Tibial nerve (tissue), 4 donors: ENCODE data around the gene PCBD1. TPM values are rescaled to one million over a fixed set of nuclear protein-coding genes. Genes with fewer than 3 reads are reported as not detected.

Experiments used
- DNase-seq, 2 donors: peaks; one replicate each; pipeline ENCODE4 v3.0.0-alpha.2; 2019; ENCODE audit warnings: low spot score in 2 of 2
- H3K27ac ChIP-seq, 4 donors: fragments of 200-600 bp; sonication (generic) in 3 of 4; one replicate each; pipeline ENCODE4 v1.5.1; 2017 to 2019; ENCODE audit warnings: mild to moderate bottlenecking in 1 of 4
- H3K27me3 ChIP-seq, 2 donors: fragments of 200-600 bp; sonication (generic) in 1 of 2; one replicate each; pipeline versions ENCODE4 v1.5.1 to v1.6.0; 2017 to 2019
- H3K36me3 ChIP-seq, 3 donors: fragments of 200-600 bp; sonication (generic); one replicate each; pipeline ENCODE4 v1.5.1; 2018 to 2019
- H3K4me1 ChIP-seq, 4 donors: fragments of 200-600 bp; sonication (generic) in 3 of 4; one replicate each; pipeline ENCODE4 v1.5.1; 2017 to 2019
- H3K4me3 ChIP-seq, 4 donors: fragments of 200-600 bp; sonication (generic) in 3 of 4; one replicate each; pipeline ENCODE4 v1.5.1; 2017 to 2019; ENCODE audit warnings: mild to moderate bottlenecking in 1 of 4, moderate library complexity in 1 of 4
- H3K9me3 ChIP-seq, 4 donors: fragments of 200-600 bp; sonication (generic) in 3 of 4; one replicate each; pipeline ENCODE4 v1.5.1; 2017 to 2019
- CTCF ChIP-seq, 5 experiments: fragments of 200-600 bp in 3 of 5; fragments of 450-650 bp in 2 of 5; sonication (generic) in 3 of 5; IDR thresholded peaks; one replicate each; pipeline ENCODE4 v1.5.1; 2016 to 2019; ENCODE audit warnings: antibody characterized with exemption in 5 of 5, mild to moderate bottlenecking in 3 of 5, moderate library complexity in 2 of 5
- EP300 ChIP-seq, 2 donors: sonication (generic); formaldehyde crosslinking; IDR thresholded peaks; one replicate each; pipeline ENCODE4 v1.6.1; 2017; ENCODE audit warnings: antibody characterized with exemption in 2 of 2, mild to moderate bottlenecking in 1 of 2
- POLR2A ChIP-seq, 2 donors: fragments of 450-650 bp; IDR thresholded peaks; one replicate each; pipeline ENCODE4 v1.6.1; 2017; ENCODE audit warnings: antibody characterized with exemption in 2 of 2, mild to moderate bottlenecking in 2 of 2, moderate library complexity in 2 of 2
- WGBS, 2 donors: methylation state at CpG; one replicate each; pipeline ENCODE4 v1.1.5; 2018; 5-methylcytosine and 5-hydroxymethylcytosine counted together
- total RNA-seq, 4 donors: library from RNA; depleted of rRNA; stranded (reverse); fragments of >200 nt; gene quantifications; one replicate each; pipeline ENCODE4 v1.1.0, GENCODE V29; 2016

The PCBD1 gene
- total RNA-seq, 4 donors from 2014 or later: 32.2 to 57.7 (median 39.1) TPM

GRCh38 chr10:70927189-70927943, 39.0 kb upstream of the PCBD1 start:
- DNase-seq: no peak
- no peaks in the 10 kb centered on the region for H3K9me3 ChIP-seq
- H3K4me1 ChIP-seq: peaks cover 0 to 4% (median 0%) of the 10 kb centered on the region in 4 donors
- 66 to 79% methylated on average over 13 of the region's 13 CpGs for whole genome bisulfite sequencing, 2 donors
- TF ChIP-seq CTCF (IDR thresholded peaks at IDR 0.05) (no peak), EP300 (IDR thresholded peaks at IDR 0.05) (no peak), POLR2A (IDR thresholded peaks at IDR 0.05) (no peak)
- no peaks in the 10 kb centered on the region for H3K27me3 ChIP-seq
- H3K36me3 ChIP-seq: no peaks in the 10 kb centered on the region
- H3K27ac ChIP-seq: no peak overlapping the region
- no peak overlapping the region for H3K4me3 ChIP-seq

- 83 to 87% methylated on average over 18 of the region's 18 CpGs for WGBS, 2 donors
- no peak overlapping the region for H3K4me3 ChIP-seq
Measured at GRCh38 chr10:70926226-70927000, 38.0 kb upstream of the PCBD1 start.

GRCh38 chr10:70925377-70926225, 37.2 kb upstream of the PCBD1 start:
- Histone ChIP-seq H3K27me3 (no peaks in the 10 kb centered on the region), H3K27ac (no peak overlapping the region), H3K9me3 (no peaks in the 10 kb centered on the region), H3K36me3 (no peaks in the 10 kb centered on the region), H3K4me1 (peaks cover 0 to 4% (median 0%) of the 10 kb centered on the region in 4 donors), H3K4me3 (no peak overlapping the region)
- no peak for TF ChIP-seq POLR2A (IDR thresholded peaks at IDR 0.05)
- TF ChIP-seq CTCF (IDR thresholded peaks at IDR 0.05): peak; percentile 83 to 95 (median 89)
- DNase-seq: peak in 1 of 2 donors; percentile 51
- 22 to 26% methylated on average over 22 of the region's 22 CpGs for WGBS, 2 donors

More at GRCh38 chr10:70926226-70927000, 38.0 kb upstream of the PCBD1 start:
- no peak overlapping the region for H3K27ac ChIP-seq
- no peak for TF ChIP-seq POLR2A (IDR thresholded peaks at IDR 0.05)
- TF ChIP-seq EP300 (IDR thresholded peaks at IDR 0.05): no peak
- TF ChIP-seq CTCF (IDR thresholded peaks at IDR 0.05): no peak
- H3K4me1 ChIP-seq: peaks cover 0 to 4% (median 0%) of the 10 kb centered on the region in 4 donors
- H3K36me3 ChIP-seq: no peaks in the 10 kb centered on the region
- no peaks in the 10 kb centered on the region for H3K9me3 ChIP-seq
- no peak for DNase-seq
- no peaks in the 10 kb centered on the region for H3K27me3 ChIP-seq

GRCh38 chr10:70923696-70924095, 35.3 kb upstream of the PCBD1 start:
- TF ChIP-seq CTCF (IDR thresholded peaks at IDR 0.05): no peak
- TF ChIP-seq EP300 (IDR thresholded peaks at IDR 0.05): no peak
- no peak for TF ChIP-seq POLR2A (IDR thresholded peaks at IDR 0.05)
- Histone ChIP-seq H3K27me3 (no peaks in the 10 kb centered on the region), H3K36me3 (no peaks in the 10 kb centered on the region), H3K4me1 (peaks cover 0 to 4% (median 0%) of the 10 kb centered on the region in 4 donors), H3K27ac (no peak overlapping the region), H3K9me3 (no peaks in the 10 kb centered on the region), H3K4me3 (no peak overlapping the region)
- 85 to 89% methylated on average over 8 of the region's 8 CpGs for WGBS, 2 donors
- no peak for DNase-seq
